GM11168 (cell line): ENCODE data around the gene ABL1.
"Not testable (repeated sequence)": the region's sequence is repeated elsewhere in the genome, so short reads cannot be mapped to it uniquely, and the experiment has no call there.

Source experiments
- in situ Hi-C: fragments of 300-500 bp; cut with MboI; formaldehyde crosslinking; loops from one replicate; pipeline ENCODE4 v1.12.0; 2022; ENCODE audit warnings: low sequenced_read_pairs; ENCODE audit not compliant: unreplicated experiment

Gene ABL1

GRCh38 chr9:130847306-130848217 is 12.5 kb downstream of the ABL1 start:
- in situ Hi-C loops, result no loop called here

GRCh38 chr9:130848514-130848913 is 13.5 kb downstream of the ABL1 start:
- in situ Hi-C loops, result not testable (repeated sequence)

DNA sequence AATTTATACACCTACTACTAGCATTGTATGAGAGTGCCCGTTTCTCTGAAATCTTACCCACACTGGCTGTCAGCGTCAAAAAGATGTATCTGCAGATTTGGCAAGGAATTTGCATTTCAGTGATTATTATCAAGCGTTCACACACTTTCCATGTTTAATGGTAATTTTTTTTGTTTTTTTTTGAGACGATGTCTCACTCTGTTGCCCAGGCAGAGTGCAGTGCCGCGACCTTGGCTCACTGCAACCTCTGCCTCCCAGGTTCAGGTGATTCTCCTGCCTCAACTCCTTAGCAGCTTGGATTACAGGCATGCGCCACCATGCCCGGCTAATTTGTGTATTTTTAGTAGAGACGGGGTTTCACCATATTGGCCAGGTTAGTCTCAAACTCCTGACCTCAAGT is 14.3 kb downstream of the ABL1 start:
- in situ Hi-C loops, result no loop called here

DNA sequence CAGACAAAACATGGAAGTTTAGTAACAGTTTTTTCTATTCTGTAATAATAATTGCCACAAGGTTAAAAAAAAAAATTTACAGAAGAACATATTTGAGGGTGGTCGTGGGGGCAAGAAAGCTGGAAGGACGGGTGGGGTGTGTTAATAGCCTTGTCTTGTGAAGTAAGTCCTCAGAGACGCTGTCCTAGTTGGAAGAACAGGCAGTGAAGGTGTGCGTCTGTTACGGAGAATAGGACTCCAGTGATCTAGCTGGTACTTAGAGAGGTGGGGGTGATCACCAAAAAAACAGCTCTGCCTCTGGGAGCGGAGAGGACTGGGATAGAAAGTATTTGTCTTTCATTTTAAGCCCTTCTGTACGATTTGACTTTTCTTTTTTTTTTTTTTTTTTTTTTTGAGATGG is 17.7 kb downstream of the ABL1 start:
- in situ Hi-C loops, result no loop called here

DNA sequence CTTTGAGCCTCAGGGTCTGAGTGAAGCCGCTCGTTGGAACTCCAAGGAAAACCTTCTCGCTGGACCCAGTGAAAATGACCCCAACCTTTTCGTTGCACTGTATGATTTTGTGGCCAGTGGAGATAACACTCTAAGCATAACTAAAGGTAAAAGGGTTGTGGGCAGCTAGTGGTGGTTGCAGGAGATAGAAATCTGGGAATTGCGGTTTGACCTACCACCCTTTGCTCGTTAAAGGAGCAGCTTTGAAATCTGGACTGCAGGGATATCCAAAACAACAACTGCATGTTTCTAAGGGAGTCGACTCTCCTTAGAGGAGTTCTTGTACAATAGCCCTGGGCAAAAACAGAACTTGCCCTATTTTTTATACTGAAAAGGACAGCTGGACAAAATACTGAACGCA is 19.0 kb downstream of the ABL1 start:
- in situ Hi-C loops, result no loop called here

DNA sequence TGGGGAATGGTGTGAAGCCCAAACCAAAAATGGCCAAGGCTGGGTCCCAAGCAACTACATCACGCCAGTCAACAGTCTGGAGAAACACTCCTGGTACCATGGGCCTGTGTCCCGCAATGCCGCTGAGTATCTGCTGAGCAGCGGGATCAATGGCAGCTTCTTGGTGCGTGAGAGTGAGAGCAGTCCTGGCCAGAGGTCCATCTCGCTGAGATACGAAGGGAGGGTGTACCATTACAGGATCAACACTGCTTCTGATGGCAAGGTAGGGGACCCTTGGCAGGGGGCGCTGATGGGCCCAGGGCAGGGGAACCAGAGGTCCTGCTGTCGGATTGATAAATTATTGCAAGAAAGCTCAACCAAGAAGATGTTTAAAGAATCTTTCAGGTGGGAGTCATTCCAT is 19.8 kb downstream of the ABL1 start:
- in situ Hi-C loops, result loop anchor here (5.0 kb wide), 1 partner anchor 78 kb away; no protein-coding TSS in a partner anchor

DNA sequence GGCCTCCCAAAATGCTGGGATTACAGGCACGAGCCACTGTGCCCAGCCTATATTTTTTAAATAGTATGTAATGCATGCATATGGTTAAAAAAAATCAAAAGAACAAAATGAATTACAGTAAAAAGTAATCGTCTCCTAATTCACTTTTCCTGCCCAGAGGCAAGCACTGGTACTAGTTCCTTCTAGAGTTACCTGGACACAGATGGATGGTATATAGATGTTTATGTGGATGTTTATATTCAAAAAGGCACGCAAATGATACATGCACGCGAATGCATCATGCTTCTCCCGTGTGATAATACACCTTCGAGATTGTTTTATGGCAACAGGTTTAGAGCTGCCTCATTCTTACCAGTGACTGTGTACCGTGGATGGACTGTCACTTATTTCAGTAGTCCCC is 21.4 kb downstream of the ABL1 start:
- in situ Hi-C loops, result loop anchor here (5.0 kb wide), 1 partner anchor 79 kb away; no protein-coding TSS in a partner anchor

GRCh38 chr9:130857864-130858738 is 23.0 kb downstream of the ABL1 start:
- in situ Hi-C loops, result loop anchor here (5.0 kb wide), 1 partner anchor 81 kb away; no protein-coding TSS in a partner anchor

GRCh38 chr9:130858739-130859705 is 24.0 kb downstream of the ABL1 start:
- in situ Hi-C loops, result loop anchor here (5.0 kb wide), 1 partner anchor 82 kb away; no protein-coding TSS in a partner anchor

- in situ Hi-C loops, result loop anchor here (10.0 kb wide), 1 partner anchor 156 kb away; no protein-coding TSS in a partner anchor
These were observed 25.6 kb downstream of the ABL1 start for GRCh38 chr9:130860458-130861316.

DNA sequence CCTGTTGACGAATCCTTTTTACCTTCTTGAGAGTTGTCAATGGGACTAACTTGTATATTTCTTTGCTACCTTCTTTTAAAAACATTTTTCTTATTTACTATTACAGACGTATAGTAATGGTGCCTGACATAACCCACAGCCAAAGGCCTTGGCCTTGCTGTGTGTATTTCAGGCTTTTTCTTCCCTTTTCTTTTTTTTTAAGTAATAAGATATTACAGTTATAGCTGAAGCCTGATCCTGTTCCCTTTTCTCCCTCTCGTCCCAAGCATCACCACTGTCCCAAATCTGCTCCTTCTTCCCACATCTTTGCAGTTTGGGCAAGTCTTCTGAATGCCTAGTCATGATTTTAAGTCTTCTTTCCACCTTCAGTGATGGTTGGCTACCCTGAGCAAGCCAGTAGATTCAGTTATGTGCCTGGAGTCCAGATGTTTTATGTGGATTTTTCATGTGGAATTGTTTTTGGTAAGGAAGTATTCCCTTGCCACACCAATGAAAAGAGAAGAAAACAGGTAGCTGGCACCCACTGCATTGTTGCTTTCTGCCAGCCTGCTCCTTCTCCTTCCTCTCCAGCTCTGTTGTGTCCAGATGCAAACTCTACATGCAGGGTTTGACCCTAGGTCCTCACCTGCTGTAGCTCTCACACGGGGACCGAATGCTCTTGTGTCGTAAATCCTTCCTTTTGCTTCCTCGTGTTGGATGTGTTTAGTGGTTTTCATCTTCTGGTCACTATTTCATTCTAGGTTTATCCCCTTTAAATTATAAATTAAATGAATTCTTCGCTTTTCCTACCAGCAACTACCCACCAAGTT is 26.5 kb downstream of the ABL1 start:
- in situ Hi-C loops, result loop anchor here (10.0 kb wide), 1 partner anchor 157 kb away; no protein-coding TSS in a partner anchor

- in situ Hi-C loops, result loop anchor here (10.0 kb wide), 1 partner anchor 157 kb away; no protein-coding TSS in a partner anchor
These were observed 27.2 kb downstream of the ABL1 start for GRCh38 chr9:130862217-130862616.

GRCh38 chr9:130862747-130863146 is 27.7 kb downstream of the ABL1 start:
- in situ Hi-C loops, result loop anchor here (10.0 kb wide), 1 partner anchor 158 kb away; no protein-coding TSS in a partner anchor

DNA sequence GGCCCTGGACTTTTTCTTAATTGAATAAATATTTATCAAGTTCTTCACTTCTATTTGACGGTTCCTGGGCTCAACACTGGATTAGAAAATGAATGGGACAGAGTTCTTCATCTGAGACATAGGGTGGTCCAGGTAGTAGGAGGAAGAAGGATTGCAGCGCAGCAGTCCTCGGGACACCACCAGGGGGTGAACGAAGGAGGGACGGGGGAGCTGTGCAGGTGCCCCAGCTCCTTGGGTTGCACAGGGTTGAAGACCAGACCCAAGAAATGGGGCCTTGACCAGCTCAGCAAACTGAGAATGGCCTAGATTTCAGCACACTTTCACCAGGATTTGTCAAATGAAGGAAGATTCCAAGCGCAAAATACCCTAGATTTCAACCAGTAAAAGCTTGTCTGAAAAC is 29.5 kb downstream of the ABL1 start:
- in situ Hi-C loops, result loop anchor here (10.0 kb wide), 1 partner anchor 160 kb away; no protein-coding TSS in a partner anchor

DNA sequence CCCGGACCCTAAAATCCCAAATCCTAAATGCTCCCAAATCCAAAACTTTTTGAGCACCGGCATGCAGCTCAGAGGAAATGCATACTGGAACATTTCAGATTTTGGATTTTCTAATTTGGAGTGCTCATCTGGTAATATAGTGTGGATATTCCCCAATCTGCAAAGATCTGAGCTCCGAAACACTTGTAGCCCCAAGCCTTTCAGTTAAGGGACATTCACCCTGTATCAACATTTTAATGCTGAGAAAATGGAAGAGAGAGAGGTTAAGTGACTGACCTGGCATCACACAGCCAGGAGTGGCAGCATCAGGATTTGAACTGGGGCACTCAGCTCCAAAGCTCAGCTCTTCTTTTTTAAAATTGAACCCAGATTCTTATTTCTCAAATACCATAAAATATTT is 30.9 kb downstream of the ABL1 start:
- in situ Hi-C loops, result loop anchor here (10.0 kb wide), 1 partner anchor 161 kb away; no protein-coding TSS in a partner anchor

GRCh38 chr9:130866474-130866965 is 31.5 kb downstream of the ABL1 start:
- in situ Hi-C loops, result loop anchor here (10.0 kb wide), 1 partner anchor 162 kb away; no protein-coding TSS in a partner anchor

DNA sequence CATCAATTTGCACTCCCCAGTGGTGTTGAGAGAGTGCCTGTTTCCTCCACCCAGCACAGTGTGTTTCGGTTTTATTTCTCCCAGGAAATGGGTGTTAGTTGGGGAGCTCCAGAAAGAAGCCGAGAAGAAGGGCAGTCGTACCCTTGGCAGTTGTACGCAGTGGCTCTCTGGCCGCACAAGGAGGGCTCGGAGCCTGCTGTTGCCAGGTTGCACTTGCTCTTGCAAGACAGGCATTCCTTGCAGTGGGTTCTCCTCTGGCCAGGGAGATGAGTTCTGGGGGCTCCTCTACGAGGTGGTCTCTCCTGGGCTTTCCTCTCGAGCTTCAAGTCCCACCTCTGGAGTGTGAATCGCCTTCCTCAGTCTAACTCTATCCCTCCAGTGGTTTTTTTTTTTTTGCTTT is 32.5 kb downstream of the ABL1 start:
- in situ Hi-C loops, result loop anchor here (10.0 kb wide), 1 partner anchor 163 kb away; no protein-coding TSS in a partner anchor
